Daoy (cell line): ENCODE results near the gene PDPR. TPM values are rescaled to one million over a fixed set of nuclear protein-coding genes. Genes with fewer than 3 reads are reported as not detected.

Source experiments
- total RNA-seq: library from RNA; depleted of rRNA; stranded (reverse); fragments of >200 nt; shearing (Covaris generic); gene quantifications from 2 replicates; pipeline ENCODE4 v1.2.3, GENCODE V29; 2014; rRNA removed

Gene PDPR
- total RNA-seq, 1 experiment from 2014 or later = 13.9 TPM

Other genes starting within 250 kb of the PDPR start
- 1.2 TPM in 1 of 2 replicates, not detected in the other for gene CLEC18A, start 163.0 kb upstream of the PDPR start, total RNA-seq
- 0.17 TPM in 1 of 2 replicates, not detected in the other for gene CLEC18C, start 59.5 kb downstream of the PDPR start, total RNA-seq
- gene EXOSC6, start 137.6 kb downstream of the PDPR start, total RNA-seq = 28.1 and 35.6 TPM in 2 replicates
- gene AARS1, start 175.2 kb downstream of the PDPR start, total RNA-seq = 43.1 and 52.7 TPM in 2 replicates
- gene DDX19B, start 184.9 kb downstream of the PDPR start, total RNA-seq = 15.4 and 30.1 TPM in 2 replicates
- 37.6 and 48.1 TPM in 2 replicates for gene DDX19A, start 232.6 kb downstream of the PDPR start, total RNA-seq